PC-9 (cell line): ENCODE results near the gene EEPD1. TPM values are rescaled to one million over a fixed set of nuclear protein-coding genes. Genes with fewer than 3 reads are reported as not detected.

Experiments
- BruUV-seq: library from RNA; stranded (reverse); fragments of 400-500 nt; replicated peaks from 2 replicates; lab custom pipeline; 2021; lab: Mats Ljungman, UMichigan
- CTCF ChIA-PET: fragments of 300-600 bp; sonication (Branson Sonifier 250); formaldehyde crosslinking; loops from one replicate; lab custom pipeline; 2022; ENCODE audit warnings: antibody characterized with exemption; lab: Charles Lee
- POLR2A ChIA-PET: fragments of 300-600 bp; sonication (Branson Sonifier 250); formaldehyde crosslinking; loops from one replicate; lab custom pipeline; 2022; ENCODE audit warnings: antibody characterized with exemption; ENCODE audit not compliant: unreplicated experiment; lab: Charles Lee
- DNase-seq, 2 experiments: peaks; one replicate each; pipeline versions ENCODE4 v3.0.0 to v3.0.0-alpha.2; 2015 to 2022; ENCODE audit warnings: mixed read lengths in 1 of 2
- H2AFZ ChIP-seq: fragments of 200-600 bp; sonication (generic); 2 replicates; pipeline ENCODE4 v1.8.1; 2017; ENCODE audit warnings: antibody characterized with exemption
- H3F3A ChIP-seq: fragments of 200-600 bp; sonication (generic); 2 replicates; pipeline ENCODE4 v1.8.1; 2017; ENCODE audit warnings: antibody characterized with exemption, mild to moderate bottlenecking, low read depth; ENCODE audit not compliant: insufficient read depth
- H3K27ac ChIP-seq: fragments of 200-600 bp; sonication (generic); 2 replicates; pipeline ENCODE4 v1.6.1; 2016; ENCODE audit warnings: mixed run types
- H3K27me3 ChIP-seq: fragments of 200-600 bp; sonication (generic); 2 replicates; pipeline ENCODE4 v1.6.1; 2016; ENCODE audit warnings: low read depth, mixed run types; ENCODE audit not compliant: insufficient read depth
- H3K36me3 ChIP-seq: fragments of 200-600 bp; sonication (generic); 2 replicates; pipeline ENCODE4 v1.6.1; 2016; ENCODE audit warnings: low read depth, mixed run types
- H3K4me1 ChIP-seq: fragments of 200-600 bp; sonication (generic); replicated peaks from 2 replicates; pipeline ENCODE4 v1.6.1; 2016; ENCODE audit warnings: mixed run types; ENCODE audit not compliant: insufficient read depth
- H3K4me2 ChIP-seq: fragments of 200-600 bp; sonication (generic); 2 replicates; pipeline ENCODE4 v1.6.1; 2017; ENCODE audit warnings: mixed run types
- H3K4me3 ChIP-seq: fragments of 200-600 bp; sonication (generic); 2 replicates; pipeline ENCODE4 v1.6.1; 2016; ENCODE audit warnings: mixed run types
- H3K79me2 ChIP-seq: fragments of 200-600 bp; sonication (generic); 2 replicates; pipeline ENCODE4 v1.6.1; 2017; ENCODE audit warnings: low read depth, mixed run types
- H3K9me2 ChIP-seq: fragments of 200-600 bp; sonication (generic); 2 replicates; pipeline ENCODE4 v1.8.1; 2017; ENCODE audit warnings: mild to moderate bottlenecking; ENCODE audit not compliant: insufficient read depth
- H3K9me3 ChIP-seq: fragments of 200-600 bp; sonication (generic); 2 replicates; pipeline ENCODE4 v1.8.1; 2016; ENCODE audit warnings: low read depth; ENCODE audit not compliant: insufficient read depth
- H4K20me1 ChIP-seq: fragments of 200-600 bp; sonication (generic); 2 replicates; pipeline ENCODE4 v1.8.1; 2017; ENCODE audit not compliant: insufficient read depth
- CTCF ChIP-seq: fragments of 200-600 bp; sonication (generic); conservative IDR thresholded peaks from 2 replicates; pipeline ENCODE4 v1.6.1; 2017; ENCODE audit warnings: mixed run types, antibody characterized with exemption, mild to moderate bottlenecking, moderate library complexity
- EZH2 ChIP-seq: fragments of 200-600 bp; sonication (generic); IDR thresholded peaks from 2 replicates; pipeline ENCODE4 v1.8.0; 2017; ENCODE audit warnings: antibody characterized with exemption, low read depth
- intact Hi-C: fragments of 100-400 bp; cut with micrococcal nuclease; formaldehyde crosslinking; loops from one replicate; pipeline ENCODE4 v1.10.0; 2022; ENCODE audit not compliant: unreplicated experiment
- total RNA-seq: library from RNA; stranded (reverse); gene quantifications from 2 replicates; pipeline ENCODE4 v1.2.3, GENCODE V29; 2021

EEPD1 gene
- total RNA-seq, 1 experiment from 2014 or later: 6.0 TPM

- Histone ChIP-seq H4K20me1 (no peaks in the 10 kb centered on the region), H3K4me2 (no peak overlapping the region), H3K36me3 (no peaks in the 10 kb centered on the region), H3K9me2 (no peaks in the 10 kb centered on the region), H3K4me3 (no peak overlapping the region), H3K4me1 (no peaks in the 10 kb centered on the region), H3K27me3 (no peaks in the 10 kb centered on the region), H3K9me3 (no peaks in the 10 kb centered on the region), H2AFZ (no peak overlapping the region), H3K79me2 (no peaks in the 10 kb centered on the region), H3K27ac (no peak overlapping the region), H3F3A (peaks cover 4% of the 10 kb centered on the region; the same call in 1 of the 2 replicates)
- no peak for DNase-seq
- ChIA-PET POLR2A (no interaction called here), CTCF (interaction anchor here (0.7 kb wide), 1 partner anchor 16 kb away, joined by 3 read pairs; no protein-coding TSS in a partner anchor)
- no peak for TF ChIP-seq EZH2
- no peak for TF ChIP-seq CTCF
- no TSS peak for BruUV-seq
- intact Hi-C loops: no loop called here
These were observed 195.2 kb downstream of the EEPD1 start for GRCh38 chr7:36348256-36348655.

GRCh38 chr7:36348771-36349170 lies 195.7 kb downstream of the EEPD1 start:
- intact Hi-C loops: no loop called here
- no TSS peak for BruUV-seq
- H3K9me2 ChIP-seq: no peaks in the 10 kb centered on the region
- ChIA-PET CTCF (interaction anchor here (0.7 kb wide), 1 partner anchor 15 kb away, joined by 3 read pairs; no protein-coding TSS in a partner anchor), POLR2A (no interaction called here)
- no peak for DNase-seq
- TF ChIP-seq CTCF: no peak
- TF ChIP-seq EZH2: no peak
- H3K4me1 ChIP-seq: no peaks in the 10 kb centered on the region
- H3K4me3 ChIP-seq: no peak overlapping the region
- H3F3A ChIP-seq: peaks cover 4% of the 10 kb centered on the region; the same call in 1 of the 2 replicates
- H3K27ac ChIP-seq: no peak overlapping the region
- no peaks in the 10 kb centered on the region for H4K20me1 ChIP-seq
- H3K36me3 ChIP-seq: no peaks in the 10 kb centered on the region
- H3K79me2 ChIP-seq: no peaks in the 10 kb centered on the region
- H2AFZ ChIP-seq: no peak overlapping the region
- H3K27me3 ChIP-seq: no peaks in the 10 kb centered on the region
- no peak overlapping the region for H3K4me2 ChIP-seq
- no peaks in the 10 kb centered on the region for H3K9me3 ChIP-seq

GRCh38 chr7:36349626-36350025 lies 196.6 kb downstream of the EEPD1 start:
- peaks cover 4% of the 10 kb centered on the region; the same call in 1 of the 2 replicates for H3F3A ChIP-seq
- H2AFZ ChIP-seq: no peak overlapping the region
- TF ChIP-seq EZH2: no peak
- no peak for TF ChIP-seq CTCF
- H3K4me3 ChIP-seq: no peak overlapping the region
- no peaks in the 10 kb centered on the region for H3K9me3 ChIP-seq
- no peak for DNase-seq
- no peaks in the 10 kb centered on the region for H3K79me2 ChIP-seq
- ChIA-PET POLR2A (no interaction called here), CTCF (no interaction called here)
- no peak overlapping the region for H3K4me2 ChIP-seq
- H3K4me1 ChIP-seq: no peaks in the 10 kb centered on the region
- H3K27me3 ChIP-seq: no peaks in the 10 kb centered on the region
- H3K9me2 ChIP-seq: no peaks in the 10 kb centered on the region
- no TSS peak for BruUV-seq
- no peaks in the 10 kb centered on the region for H4K20me1 ChIP-seq
- intact Hi-C loops: no loop called here
- no peaks in the 10 kb centered on the region for H3K36me3 ChIP-seq
- no peak overlapping the region for H3K27ac ChIP-seq

Other genes starting within 250 kb of the EEPD1 start
- 239 and 262 TPM in 2 replicates for gene ANLN, start 236.6 kb downstream of the EEPD1 start, total RNA-seq